Glutamatergic neuron (in vitro differentiated cells): ENCODE results near the gene JAML. TPM values are rescaled to one million over a fixed set of nuclear protein-coding genes. Genes with fewer than 3 reads are reported as not detected.

Experiments
- DNase-seq: peaks from one replicate; pipeline ENCODE4 v3.0.0; 2022
- H3K27ac Mint-ChIP-seq: one replicate; pipeline ENCODE4 v1.8.0; 2020; ENCODE audit warnings: mild to moderate bottlenecking, mixed read lengths, inconsistent platforms; ENCODE audit not compliant: unreplicated experiment
- H3K27me3 Mint-ChIP-seq: one replicate; pipeline ENCODE4 v1.8.0; 2020; ENCODE audit warnings: mild to moderate bottlenecking, moderate library complexity, mixed read lengths, inconsistent platforms; ENCODE audit not compliant: unreplicated experiment
- H3K36me3 Mint-ChIP-seq: one replicate; pipeline ENCODE4 v1.8.0; 2020; ENCODE audit warnings: mild to moderate bottlenecking, mixed read lengths, inconsistent platforms; ENCODE audit not compliant: unreplicated experiment
- H3K4me1 Mint-ChIP-seq: one replicate; pipeline ENCODE4 v1.8.0; 2020; ENCODE audit warnings: mild to moderate bottlenecking, low read depth, mixed read lengths, inconsistent platforms; ENCODE audit not compliant: unreplicated experiment
- H3K4me3 Mint-ChIP-seq: one replicate; pipeline ENCODE4 v1.8.0; 2020; ENCODE audit warnings: mild to moderate bottlenecking, mixed read lengths, inconsistent platforms; ENCODE audit not compliant: unreplicated experiment
- H3K9me3 Mint-ChIP-seq: one replicate; pipeline ENCODE4 v1.8.0; 2020; ENCODE audit warnings: mild to moderate bottlenecking, moderate library complexity, mixed read lengths, inconsistent platforms; ENCODE audit not compliant: unreplicated experiment
- total RNA-seq: library from RNA; stranded (reverse); fragmentation: NEBNext Ultra II Directional; extraction: Animal tissue kit (Norgen Biotek cat#: 25700); gene quantifications from one replicate; pipeline ENCODE4 v1.2.1, GENCODE V29; 2021; ENCODE audit not compliant: unreplicated experiment
- TF ChIP-seq, protein P1 (sequence below): fragments of 200-600 bp; sonication (generic); IDR thresholded peaks from one replicate; pipeline ENCODE4 v1.5.0; 2021; ENCODE audit not compliant: partially characterized antibody, unreplicated experiment

Gene JAML
- total RNA-seq, 1 donor from 2014 or later = not detected

DNA sequence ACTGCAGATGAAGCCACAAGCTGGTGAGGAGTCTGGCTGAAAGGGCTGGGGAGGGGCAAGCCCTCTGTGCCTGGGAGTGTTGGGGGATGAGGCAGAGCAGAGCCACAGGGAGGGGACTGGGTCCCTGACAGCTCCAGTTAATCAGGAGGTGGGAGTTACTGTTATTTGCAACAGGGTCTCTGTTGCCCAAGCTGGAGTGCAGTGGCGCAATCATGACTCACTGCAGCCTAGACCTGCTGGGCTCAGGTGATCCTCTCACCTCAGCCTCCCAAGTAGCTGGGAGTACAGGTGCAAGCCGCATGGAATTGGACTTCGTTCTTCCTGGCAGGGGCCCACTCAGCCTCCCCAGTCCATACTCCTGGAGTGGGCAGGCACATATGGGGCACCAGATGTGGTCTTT lies 56.1 kb downstream of the JAML start:
- peaks cover 7% of the 10 kb centered on the region for H3K9me3 Mint-ChIP-seq
- no peak overlapping the region for H3K4me3 Mint-ChIP-seq
- H3K36me3 Mint-ChIP-seq = no peaks in the 10 kb centered on the region
- H3K27me3 Mint-ChIP-seq = peaks cover 8% of the 10 kb centered on the region
- H3K4me1 Mint-ChIP-seq = peaks cover 22% of the 10 kb centered on the region
- TF ChIP-seq, protein P1, sequence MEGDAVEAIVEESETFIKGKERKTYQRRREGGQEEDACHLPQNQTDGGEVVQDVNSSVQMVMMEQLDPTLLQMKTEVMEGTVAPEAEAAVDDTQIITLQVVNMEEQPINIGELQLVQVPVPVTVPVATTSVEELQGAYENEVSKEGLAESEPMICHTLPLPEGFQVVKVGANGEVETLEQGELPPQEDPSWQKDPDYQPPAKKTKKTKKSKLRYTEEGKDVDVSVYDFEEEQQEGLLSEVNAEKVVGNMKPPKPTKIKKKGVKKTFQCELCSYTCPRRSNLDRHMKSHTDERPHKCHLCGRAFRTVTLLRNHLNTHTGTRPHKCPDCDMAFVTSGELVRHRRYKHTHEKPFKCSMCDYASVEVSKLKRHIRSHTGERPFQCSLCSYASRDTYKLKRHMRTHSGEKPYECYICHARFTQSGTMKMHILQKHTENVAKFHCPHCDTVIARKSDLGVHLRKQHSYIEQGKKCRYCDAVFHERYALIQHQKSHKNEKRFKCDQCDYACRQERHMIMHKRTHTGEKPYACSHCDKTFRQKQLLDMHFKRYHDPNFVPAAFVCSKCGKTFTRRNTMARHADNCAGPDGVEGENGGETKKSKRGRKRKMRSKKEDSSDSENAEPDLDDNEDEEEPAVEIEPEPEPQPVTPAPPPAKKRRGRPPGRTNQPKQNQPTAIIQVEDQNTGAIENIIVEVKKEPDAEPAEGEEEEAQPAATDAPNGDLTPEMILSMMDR = no peak
- no peak for DNase-seq
- no peak overlapping the region for H3K27ac Mint-ChIP-seq

DNA sequence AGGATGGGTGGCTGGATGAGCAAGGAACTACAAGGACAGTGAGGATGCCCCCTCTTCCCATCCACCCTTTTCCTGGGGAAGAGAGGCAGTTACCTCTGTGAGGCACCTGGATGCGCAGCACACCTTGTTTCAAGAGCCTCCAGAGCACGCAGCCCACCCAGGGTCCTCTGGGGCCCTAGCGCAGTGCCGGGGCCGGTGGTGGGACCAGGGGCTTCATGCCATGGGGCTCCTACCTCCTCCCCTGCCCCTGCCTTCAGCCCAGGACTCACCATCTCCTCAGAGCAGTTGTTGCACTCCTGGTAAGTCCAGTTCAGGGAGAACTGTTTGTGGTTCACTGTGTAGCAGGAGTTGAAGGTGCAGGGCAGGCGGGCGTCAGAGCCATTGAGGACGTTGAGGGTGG lies 56.5 kb downstream of the JAML start:
- Mint-ChIP-seq H3K27ac (no peak overlapping the region), H3K9me3 (peaks cover 7% of the 10 kb centered on the region), H3K36me3 (no peaks in the 10 kb centered on the region), H3K4me1 (peaks cover 22% of the 10 kb centered on the region), H3K27me3 (peaks cover 8% of the 10 kb centered on the region), H3K4me3 (no peak overlapping the region)
- DNase-seq = no peak
- TF ChIP-seq, protein P1 = no peak

DNA sequence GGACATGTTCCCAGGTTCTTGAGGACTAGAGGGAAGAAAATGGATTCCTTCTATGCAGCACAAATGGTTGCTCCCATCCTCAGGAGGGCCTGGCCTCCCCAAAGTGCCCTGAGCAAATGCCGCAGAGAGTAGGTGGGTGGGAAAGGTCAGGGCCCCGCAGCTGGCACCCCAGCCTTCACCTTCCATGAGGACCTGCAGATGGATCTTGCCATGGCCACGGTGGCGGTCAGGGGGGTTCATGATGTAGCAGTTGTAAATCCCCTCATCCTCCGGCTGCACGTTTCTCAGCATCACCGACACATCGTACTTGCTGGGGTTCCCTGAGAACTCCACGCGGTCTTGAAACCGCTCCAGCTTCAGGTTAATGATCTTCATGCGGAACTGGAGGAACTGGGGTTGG lies 56.9 kb downstream of the JAML start:
- peaks cover 25% of the 10 kb centered on the region for H3K4me1 Mint-ChIP-seq
- TF ChIP-seq, protein P1 = no peak
- H3K9me3 Mint-ChIP-seq = peaks cover 7% of the 10 kb centered on the region
- H3K4me3 Mint-ChIP-seq = no peak overlapping the region
- H3K27ac Mint-ChIP-seq = no peak overlapping the region
- no peaks in the 10 kb centered on the region for H3K36me3 Mint-ChIP-seq
- H3K27me3 Mint-ChIP-seq = peaks cover 8% of the 10 kb centered on the region
- DNase-seq = no peak

DNA sequence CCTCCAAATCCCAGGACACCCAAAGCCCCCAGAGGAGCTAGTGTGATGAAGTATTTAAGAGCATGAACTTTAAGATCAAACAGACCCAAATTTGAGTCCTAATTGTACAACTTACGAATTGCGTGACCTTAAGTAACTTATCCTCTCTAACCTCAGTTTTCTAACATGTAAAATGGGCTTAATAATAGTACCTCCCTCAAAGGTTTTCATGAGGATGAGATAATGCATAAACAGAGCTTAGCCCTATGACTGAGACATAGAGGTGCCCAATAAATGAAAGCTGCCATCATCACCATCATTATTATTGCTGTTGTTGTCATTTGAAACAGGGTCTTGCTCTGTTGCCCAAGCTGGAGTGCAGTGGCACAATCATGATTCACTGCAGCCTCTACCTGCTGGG lies 57.6 kb downstream of the JAML start:
- Mint-ChIP-seq H3K36me3 (no peaks in the 10 kb centered on the region), H3K4me3 (no peak overlapping the region), H3K27ac (no peak overlapping the region), H3K27me3 (peaks cover 8% of the 10 kb centered on the region), H3K4me1 (peaks cover 25% of the 10 kb centered on the region), H3K9me3 (peaks cover 10% of the 10 kb centered on the region)
- DNase-seq = no peak
- TF ChIP-seq, protein P1 = no peak

DNA sequence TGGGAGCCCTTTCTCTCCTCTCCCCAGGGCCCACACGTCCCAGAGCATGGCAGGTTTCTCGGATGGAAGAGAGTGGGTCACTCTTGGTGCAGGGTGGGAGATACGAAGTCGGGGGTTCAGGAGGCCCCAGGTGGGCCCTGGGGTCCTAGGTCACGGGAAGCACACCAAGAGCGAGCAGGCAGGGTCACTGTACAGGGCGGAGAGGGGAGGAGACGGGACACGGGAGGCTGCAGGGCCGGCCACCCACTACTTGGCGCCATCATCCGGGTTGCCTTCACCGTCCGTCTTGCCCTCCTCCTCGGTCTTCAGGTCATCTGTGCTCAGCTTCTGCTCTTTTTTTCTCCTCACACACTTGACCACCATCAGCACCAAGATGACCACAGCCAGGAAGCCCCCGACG lies 58.2 kb downstream of the JAML start:
- no peak for DNase-seq
- H3K4me3 Mint-ChIP-seq = no peak overlapping the region
- no peaks in the 10 kb centered on the region for H3K36me3 Mint-ChIP-seq
- H3K27ac Mint-ChIP-seq = no peak overlapping the region
- peaks cover 25% of the 10 kb centered on the region for H3K4me1 Mint-ChIP-seq
- peaks cover 8% of the 10 kb centered on the region for H3K27me3 Mint-ChIP-seq
- H3K9me3 Mint-ChIP-seq = peaks cover 12% of the 10 kb centered on the region
- TF ChIP-seq, protein P1 = no peak
